ENCODE results near the gene HSPA6.
"Not testable (repeated sequence)": the region's sequence is repeated elsewhere in the genome, so short reads cannot be mapped to it uniquely, and the experiment has no call there.

Gene HSPA6

DNA sequence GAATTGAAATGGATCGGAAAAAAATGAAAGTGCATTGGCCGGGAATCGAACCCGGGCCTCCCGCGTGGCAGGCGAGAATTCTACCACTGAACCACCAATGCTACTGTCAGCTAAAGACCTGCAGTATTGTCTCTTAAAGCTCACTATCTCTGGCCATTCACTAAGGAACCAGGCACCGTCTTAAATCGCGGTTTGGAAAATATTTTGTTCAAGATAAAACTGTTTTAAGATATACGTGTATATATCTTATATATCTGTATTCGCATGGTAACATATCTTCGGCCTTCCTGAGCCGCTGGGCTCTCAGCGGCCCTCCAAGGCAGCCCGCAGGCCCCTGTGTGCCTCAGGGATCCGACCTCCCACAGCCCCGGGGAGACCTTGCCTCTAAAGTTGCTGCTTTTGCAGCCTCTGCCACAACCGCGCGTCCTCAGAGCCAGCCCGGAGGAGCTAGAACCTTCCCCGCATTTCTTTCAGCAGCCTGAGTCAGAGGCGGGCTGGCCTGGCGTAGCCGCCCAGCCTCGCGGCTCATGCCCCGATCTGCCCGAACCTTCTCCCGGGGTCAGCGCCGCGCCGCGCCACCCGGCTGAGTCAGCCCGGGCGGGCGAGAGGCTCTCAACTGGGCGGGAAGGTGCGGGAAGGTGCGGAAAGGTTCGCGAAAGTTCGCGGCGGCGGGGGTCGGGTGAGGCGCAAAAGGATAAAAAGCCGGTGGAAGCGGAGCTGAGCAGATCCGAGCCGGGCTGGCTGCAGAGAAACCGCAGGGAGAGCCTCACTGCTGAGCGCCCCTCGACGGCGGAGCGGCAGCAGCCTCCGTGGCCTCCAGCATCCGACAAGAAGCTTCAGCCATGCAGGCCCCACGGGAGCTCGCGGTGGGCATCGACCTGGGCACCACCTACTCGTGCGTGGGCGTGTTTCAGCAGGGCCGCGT is at the start of gene HSPA6:
Gene HSPA6, plus strand, starts transcription at position 724 of the 925 bp plus-strand sequence. Its CDS starts 119 bp downstream, at position 843.
- peak; percentile 73 to 76 for DNase-seq

DNA sequence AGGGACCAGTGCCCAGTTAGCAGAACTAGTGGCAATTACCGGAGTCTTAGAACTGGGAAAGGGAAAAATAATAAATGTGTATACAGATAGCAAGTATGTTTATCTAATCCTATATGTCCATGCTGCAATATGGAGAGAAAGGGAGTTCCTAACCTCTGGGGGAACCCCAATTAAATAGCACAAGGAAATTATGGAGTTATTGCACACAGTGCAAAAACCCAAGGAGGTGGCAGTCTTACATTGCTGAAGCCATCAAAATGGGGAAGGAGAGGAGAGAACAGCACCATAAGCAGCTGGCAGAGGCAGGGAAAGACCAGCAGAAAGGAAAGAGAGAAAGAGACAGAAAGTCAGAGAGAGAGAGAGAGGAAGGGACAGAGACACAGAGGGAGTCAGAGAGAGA is 46.6 kb upstream of the HSPA6 start:
- not testable (repeated sequence) for DNase-seq

DNA sequence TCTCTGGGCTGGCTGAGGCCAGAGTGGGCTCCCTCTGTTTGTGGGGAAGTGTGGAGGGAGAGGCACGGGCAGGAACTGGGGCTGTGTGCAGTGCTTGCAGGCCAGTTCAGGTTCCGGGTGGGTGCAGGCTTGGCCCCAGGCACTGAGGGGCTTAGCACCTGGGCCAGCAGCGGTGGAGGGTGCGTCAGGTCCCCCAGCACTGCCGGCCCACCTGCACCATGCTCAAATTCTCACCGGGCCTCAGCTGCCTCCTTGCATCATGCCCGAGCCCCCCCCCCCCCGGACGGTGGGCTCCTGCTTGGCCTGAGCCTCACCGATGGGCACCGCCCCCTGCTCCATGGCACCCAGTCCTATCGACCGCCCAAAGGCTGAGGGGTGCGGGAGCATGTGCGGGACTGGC is 45.4 kb upstream of the HSPA6 start:
- DNase-seq: no peak

DNA sequence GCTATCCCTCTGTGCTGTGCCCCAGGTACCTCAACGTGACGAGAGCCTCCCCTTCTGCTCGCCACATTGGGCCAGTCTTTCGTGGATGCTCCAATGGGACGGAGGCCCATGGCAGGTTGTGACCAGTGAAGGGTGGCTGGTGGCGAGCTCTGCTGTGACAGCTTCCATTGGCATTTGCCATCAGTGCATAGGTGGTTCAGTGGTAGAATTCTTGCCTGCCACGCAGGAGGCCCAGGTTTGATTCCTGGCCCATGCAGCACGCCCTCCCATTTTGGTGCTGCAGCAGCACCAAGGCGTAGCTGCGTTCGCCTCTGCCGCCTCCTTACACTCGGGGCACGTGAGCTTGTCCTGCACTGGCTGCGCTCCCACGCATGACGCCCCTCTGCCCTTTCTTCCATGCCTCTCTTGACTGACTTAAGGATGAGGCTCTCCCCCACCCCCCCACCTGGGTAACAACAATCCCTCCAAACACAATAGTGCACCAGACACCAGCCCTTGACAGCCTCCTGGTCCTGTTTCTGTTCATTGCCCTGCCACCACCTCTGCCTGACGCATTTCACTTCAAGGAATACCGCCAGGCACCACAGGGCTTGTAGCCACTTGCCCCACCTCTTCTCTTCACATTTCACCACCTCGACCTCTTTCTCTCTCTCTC is 43.8 kb upstream of the HSPA6 start:
- no peak for DNase-seq

DNA sequence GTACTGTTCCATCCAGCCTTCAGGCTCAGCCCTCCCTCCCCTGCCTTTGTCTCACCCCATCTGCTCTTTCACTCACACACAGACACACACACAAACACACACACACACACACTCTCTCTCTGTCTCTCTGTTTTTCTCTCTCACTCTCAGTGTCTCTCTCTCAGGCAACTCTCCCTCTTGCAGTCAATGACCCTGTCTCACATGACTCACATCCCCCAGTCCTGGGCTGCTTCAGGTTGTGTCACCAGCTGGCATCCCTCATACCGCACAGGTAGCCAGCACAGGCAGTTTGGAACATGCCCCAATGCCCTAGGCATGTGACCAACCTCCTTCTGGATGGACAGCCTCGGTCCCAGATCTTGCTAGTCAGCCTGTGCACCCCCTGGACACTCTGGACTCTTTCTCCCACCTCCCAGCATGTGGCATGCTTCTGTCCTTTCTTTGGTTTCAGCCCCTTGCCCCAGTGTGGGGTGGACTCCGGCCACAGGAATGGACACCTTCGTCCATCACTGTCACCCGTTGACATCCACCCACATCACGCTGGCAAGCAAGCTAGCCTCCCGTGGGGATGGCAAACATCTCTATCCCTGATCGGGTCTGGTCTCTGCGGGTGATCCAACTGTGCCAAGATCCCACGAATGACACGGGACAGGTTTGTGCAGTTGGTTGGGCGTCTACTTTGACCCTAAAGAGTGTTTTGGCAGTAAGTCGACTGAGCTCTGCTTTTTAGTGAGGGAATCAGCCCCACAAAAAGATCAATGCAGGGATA is 42.5 kb upstream of the HSPA6 start:
- DNase-seq: no peak

DNA sequence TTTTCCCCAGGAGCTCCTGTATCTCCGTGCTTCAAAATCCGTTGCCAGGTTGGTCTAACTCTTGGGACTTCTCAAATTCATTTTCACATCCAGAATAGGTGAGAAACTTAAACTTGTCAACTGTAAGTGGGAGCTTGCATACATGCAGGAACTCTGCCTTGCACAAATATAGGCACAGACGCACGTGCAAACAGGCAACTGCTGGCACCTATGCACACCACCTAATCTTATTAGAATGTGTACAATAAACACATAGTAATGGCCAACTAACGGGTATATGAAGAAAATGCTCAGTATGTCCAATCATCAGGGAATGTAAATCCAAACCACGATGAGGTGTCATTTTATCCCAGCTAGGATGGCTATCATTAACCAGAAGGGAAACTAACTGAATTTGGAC is 41.7 kb upstream of the HSPA6 start:
- no peak for DNase-seq

DNA sequence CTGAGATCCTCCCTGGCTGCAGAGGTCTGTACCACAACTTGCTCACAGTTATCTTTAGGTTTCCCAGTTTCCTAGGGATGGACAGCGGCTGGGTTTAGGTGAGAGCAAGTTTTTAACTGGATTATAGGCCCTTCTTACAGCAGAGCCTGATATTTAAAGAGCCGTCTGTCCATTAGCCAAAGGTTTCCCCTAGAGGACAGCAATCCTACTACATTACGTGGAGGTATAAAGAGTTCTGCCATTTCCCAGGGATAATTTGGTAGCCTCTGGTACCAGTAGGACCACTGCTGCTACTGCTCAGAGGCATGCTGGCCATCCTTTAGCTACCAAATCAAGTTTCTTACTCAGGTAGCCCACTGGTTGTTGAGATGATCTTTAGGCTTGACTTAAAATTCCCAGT is 41.0 kb upstream of the HSPA6 start:
- no peak for DNase-seq

DNA sequence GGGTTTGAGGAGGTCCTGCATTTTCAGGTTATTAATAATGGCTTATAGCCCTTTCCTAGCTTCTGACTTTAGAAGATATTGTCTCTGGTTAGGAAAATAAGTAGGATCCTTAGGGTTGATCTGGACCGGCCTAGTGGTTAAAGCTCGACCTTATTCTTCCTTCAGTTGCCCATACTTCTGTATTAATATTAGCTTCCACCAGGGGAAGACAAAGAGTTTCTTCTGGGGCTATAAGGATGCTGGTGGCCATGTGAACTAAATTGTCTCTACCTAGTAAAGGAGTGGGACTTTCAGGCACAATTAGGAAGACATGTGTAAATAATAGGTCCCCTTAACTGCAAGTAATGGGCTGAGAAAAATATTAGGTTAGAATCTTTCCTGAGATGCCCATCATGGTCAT is 39.7 kb upstream of the HSPA6 start:
- DNase-seq: no peak

DNA sequence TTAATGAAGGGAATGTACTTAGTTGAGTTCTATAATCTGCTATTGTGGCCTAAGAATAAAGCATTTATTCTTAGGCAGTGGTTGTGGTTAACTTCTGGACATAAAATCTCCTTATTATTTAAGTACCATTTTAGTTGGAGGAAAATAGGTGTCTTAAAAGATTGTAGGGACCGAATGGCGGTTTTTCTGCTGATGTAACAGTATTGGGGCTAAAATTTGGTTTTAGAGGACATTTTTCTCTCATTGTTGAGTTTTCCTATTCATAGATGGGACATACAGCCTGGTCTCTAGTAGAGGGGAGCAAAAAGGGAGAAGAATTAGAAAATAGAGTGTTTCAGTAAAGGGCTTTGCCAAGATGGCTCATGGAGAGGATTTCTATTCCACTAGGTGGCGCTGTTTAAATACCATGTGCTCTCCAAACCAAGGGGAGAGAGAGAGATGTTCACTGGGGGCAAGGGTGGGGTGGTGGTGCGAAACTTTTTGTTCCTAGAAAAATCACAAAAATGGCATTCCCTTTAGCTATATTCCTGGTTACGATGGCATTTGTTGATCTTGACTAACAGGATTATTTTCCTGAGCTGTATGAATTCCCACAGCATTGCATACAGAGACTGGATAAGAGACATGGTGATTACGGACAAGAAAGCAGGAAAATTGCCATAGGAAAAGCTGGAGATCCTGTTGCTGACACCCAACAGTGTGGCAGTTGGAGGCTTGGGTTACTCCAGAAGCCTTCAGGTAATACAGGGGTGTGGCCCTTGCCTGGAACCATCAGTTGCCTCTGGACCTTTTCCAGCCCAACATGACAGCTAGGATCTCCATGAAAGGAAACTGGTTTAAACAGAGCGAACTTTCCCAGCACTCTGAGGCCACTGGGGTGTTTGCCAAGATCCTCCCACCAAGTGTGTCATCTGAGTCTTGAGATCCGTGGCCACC is 37.3 kb upstream of the HSPA6 start:
- DNase-seq: peak; percentile 2 to 25

DNA sequence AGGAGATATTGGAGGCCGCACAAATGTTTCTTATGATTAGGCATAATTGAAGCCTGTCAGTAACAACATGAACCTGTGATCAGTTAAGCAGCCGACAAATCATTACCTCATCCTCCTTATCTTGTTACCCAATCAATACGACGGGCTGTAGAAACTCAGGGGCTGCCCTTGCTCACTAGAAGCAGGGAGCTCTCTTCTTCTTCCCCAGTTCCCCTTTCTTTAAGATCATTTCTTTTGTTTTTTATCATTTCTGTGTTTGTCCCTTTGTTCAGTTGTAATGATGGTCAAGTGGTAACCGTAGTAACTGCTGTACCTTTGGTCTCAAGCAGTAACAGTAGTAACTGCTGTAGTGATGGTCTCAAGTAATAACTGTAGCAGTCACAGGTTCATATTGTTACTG is 32.9 kb upstream of the HSPA6 start:
- no peak for DNase-seq

DNA sequence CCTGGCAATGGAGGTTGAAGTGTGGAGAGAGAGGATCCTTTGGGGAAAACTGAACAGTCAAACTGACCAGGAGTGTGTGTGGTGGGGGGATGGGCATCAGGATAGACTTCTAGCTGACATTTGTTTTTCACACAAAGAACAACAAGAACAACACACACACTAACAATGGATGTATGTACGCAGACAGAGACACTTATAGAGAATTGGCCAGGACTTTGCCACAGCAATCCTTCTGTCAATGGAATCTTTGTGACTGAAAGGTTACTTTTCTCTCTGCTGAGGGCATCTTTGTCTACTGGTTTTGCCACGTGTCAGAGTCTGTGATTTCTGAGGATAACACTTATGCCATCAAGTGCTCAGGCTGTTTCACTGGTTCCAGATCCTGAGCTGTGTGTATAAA is 31.5 kb upstream of the HSPA6 start:
- no peak for DNase-seq

DNA sequence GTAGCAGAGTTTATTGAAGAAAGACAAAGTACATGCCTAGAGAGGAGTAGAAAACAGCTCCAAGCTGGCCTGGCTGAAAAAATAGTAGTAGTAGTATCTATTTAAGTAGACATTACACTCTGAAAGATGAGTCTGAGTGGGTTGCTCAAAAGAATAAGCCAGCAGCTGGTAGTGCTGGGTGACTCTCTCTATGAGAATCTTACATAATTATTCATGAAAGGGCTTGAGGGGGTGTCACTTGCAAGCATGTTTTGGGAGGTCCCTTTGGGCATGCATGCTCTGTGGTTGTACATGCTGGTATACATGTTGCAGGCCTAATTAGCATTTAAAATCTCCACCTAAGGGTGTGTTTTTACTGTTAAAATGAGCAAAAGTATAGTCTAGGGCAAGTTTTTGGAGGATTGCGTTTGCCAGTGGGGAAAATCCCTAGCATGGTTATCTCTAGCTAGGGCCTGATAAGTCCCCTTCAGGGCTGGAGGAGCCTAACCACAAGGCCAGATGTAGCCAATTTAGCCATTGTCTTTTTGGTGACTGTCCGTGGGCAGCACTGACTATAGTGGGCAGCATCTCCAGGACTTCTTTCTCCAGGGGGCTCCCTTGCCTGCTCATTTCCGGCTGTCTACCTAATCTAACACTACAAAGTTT is 30.1 kb upstream of the HSPA6 start:
- DNase-seq: no peak

DNA sequence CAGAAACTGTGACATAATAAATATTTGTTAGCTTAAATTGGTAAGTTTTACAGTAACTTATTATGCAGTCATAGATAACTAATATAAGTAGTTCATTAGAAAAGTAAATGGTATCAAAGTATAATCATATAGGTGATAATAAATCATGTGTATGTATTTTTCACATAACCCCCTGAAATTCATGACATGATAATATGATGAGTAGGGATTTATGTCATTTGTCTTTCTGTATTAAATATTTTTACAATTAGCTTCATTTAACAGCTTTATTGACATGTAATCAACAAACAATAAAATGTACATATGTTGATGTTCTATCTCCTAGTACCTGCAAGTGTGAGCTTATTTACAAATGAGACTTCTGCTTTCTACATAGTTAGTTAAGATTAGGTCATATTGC is 28.9 kb upstream of the HSPA6 start:
- no peak for DNase-seq

DNA sequence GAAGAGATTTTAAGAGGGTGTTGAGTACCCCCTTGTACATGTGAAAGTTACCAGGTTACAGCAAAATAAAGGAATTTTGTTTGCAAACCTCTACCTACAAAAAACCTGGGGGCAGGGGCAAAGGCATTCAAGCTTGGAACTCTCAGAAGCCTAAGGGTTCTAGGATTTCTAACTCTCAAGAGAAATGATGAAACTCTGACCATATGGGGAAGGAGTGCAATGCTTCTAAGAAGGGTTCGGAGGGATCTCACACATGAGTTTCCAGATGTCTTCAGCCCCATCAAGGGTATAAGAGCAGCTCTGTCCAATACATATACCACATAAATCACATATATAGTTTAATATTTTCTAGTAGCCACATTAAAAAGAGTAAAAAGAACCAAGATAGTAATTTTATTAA is 26.4 kb upstream of the HSPA6 start:
- no peak for DNase-seq

DNA sequence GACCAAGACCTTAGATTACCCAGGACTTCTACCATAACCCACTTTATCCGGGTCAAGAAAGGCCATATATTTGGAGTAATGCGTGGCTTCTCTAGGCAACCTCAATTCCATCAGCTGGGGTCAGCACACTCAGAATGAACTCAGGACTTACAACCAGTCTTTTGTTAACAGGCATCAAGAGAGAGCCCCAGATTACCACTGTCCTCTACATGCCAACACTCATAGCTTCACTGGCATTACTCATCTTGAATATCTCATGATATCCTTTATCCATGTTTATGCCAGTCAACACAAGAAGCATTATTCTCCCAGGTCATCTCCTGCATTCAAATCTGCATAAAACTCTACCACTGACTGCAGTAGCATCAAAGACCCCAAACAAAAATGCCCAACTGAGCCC is 25.7 kb upstream of the HSPA6 start:
- no peak for DNase-seq

DNA sequence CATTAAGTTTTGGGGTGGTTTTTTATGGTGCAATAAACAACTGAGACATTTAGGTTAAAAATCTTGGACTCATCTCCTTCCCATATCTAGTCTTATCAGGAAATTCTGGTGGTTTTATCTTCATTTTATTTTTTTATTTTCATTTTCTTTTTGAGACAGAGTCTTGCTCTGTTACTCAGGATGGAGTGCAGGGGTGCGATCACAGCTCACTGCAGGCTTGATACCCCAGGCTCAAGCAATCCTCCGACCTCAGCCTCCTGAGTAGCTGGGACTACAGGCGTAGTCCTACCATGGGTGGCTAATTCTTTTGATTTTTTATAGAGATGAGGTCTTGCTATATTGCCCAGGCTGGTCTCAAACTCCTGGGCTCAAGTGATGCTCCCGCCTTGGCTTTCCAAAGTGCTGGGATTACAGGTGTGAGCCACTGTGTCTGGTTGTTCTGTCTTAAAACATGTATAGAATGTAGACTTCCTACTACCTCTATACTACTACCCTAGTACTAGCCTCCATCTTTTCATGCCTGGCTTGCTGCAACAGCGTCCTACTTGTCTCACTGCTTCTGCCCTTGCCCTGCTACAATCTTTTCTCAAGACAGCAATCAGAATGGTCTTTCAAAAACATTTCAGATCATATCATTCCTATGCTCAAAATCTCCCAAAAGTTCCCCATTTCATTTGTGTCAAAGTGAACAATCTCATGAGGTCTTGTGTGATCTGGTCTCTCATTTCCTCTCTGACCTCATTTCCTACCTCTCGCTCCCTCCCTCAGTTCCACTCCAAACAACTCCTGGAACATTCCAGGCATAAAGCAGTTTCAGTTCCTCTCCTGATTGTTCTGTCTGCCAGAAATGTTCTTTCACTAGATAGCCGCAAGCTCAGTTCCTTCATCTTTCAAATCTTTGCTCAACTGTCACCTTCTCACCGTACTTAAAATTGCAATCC is 25.0 kb upstream of the HSPA6 start:
- DNase-seq: no peak

DNA sequence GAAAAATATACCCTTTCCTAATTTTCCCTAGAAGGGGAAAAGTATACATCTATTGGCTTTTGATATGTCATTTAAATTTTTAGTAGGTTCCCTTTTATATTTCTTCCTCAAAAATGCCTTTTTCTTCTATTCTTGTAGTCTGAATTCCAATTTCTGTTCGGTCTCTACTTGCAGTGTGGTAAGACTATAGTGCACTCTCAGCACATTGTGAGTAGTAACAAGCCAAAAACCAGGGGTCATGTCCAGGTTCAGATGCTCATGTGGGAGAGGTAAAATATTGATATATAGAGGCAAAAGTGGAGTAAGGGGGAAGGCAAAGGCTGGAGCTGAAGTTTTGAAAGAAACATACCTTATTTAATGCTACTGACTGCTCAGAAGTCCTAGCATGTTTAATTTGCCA is 23.1 kb upstream of the HSPA6 start:
- no peak for DNase-seq

DNA sequence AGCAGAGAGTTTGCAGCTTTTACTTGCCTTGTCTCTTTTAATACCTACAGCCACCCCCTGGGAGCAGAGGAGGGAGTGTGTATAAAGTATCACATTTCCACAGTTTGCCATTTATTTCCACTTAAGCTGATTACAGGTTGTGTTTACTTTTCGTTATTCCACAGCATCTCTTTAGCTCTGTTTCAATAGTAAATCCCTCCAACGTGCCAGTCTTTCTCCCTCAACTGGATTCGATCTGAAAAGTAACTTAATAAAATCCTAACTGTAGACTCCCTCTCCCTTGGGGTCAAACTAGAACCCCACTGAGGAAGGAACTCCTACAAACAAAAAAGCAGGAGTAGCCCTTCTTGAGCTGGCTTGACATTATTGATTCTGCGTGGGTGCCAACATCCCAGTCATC is 22.2 kb upstream of the HSPA6 start:
- DNase-seq: no peak

DNA sequence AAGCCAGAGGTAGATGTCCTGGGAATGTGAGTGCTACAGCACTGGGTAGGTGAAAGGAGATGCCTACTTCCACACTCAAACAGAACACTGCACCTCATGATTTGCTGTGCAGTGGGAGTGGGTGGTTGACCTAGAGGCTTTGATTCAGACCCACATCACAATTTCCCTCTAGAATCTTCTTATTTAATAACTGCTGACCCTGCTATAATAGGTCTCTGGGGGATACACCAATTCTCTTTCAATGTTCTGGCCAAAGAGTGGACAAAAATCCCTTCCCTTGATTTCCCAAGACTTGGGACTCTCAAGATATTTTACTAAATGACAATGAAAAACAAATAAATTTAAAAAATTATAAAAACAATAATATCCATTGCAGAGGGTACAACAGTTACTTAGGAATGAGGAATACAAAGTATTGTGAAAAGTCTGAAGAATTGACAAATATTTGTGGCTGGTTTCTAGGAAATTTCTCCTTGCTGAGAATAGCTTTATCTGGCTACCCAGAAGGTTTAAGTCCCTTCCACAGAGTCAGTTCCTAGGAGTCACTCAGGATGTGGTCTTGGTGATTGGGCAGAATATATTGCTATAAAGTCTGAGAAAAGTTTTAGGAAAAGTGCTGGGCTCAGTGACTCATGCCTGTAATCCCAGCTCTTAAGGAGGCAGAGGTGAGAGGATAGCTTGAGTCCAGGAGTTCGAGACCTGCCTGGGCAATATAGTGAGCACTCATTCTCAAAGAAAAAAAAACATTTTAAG is 21.5 kb upstream of the HSPA6 start:
- DNase-seq: no peak

DNA sequence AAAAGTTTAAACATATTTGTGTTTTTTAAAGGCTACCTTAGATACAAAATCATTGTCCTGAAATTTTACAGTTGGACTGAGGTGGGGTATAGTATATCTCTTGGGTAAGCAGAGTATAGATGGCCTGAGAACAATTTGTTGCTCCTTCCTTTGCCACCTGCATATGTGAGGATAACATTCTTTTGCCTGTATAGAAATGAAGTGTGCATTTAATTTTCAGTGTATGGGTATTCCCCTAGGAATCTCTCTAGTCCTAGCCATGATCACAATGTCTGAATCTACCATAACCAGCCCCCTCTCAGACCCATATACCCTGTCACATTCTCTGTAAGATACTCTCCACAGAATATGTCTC is 21.0 kb upstream of the HSPA6 start:
- DNase-seq: no peak

Measured in activated CD4-positive, alpha-beta T cell treated with anti-CD3 and anti-CD28 coated beads, Interleukin-2, amount 50 U/mL, for 48 hours (primary cell).